ENCODE data around the gene RPS6KA5.

- TF ChIP-seq CTCF (conservative IDR thresholded peaks at IDR 0.05 in 1 of 2, IDR thresholded peaks at IDR 0.05 in 1 of 2; ENCODE audit: low read depth in 1 of 2, low read length in 2 of 2) (no peak), EZH2 (IDR thresholded peaks at IDR 0.05; ENCODE audit: low read length, missing control alignments) (no peak)
These were observed 31.6 kb upstream of the RPS6KA5 start for GRCh38 chr14:91092073-91092472.
